Natural killer cell (primary cell): Measurements from ENCODE around the gene ERVFRD-1. TPM values are rescaled to one million over a fixed set of nuclear protein-coding genes. Genes with fewer than 3 reads are reported as not detected.

Source experiments
- ATAC-seq, 3 donors: fragments of 150-1000 bp in 2 of 3; fragments of 200-7000 bp in 1 of 3; cut with Tn5 transposase; 1 replicate in 1 of 3; 2 replicates in 2 of 3; pipeline ENCODE4 v1.10.0; 2021; ENCODE audit warnings: mild to moderate bottlenecking in 2 of 3, moderate library complexity in 2 of 3
- DNase-seq, 2 donors: peaks; one replicate each; pipeline versions ENCODE4 v3.0.0 to v3.0.0-alpha.2; 2013 to 2021; ENCODE audit warnings: mixed read lengths in 1 of 2
- H3K27ac ChIP-seq: one replicate; pipeline ENCODE4 v1.5.1; 2013; ENCODE audit warnings: mild to moderate bottlenecking, low read length
- H3K27me3 ChIP-seq: one replicate; pipeline ENCODE4 v1.6.1; 2013; ENCODE audit warnings: low read length; ENCODE audit not compliant: control insufficient read depth, insufficient read depth
- H3K36me3 ChIP-seq: one replicate; pipeline ENCODE4 v1.6.1; 2013; ENCODE audit warnings: low read length; ENCODE audit not compliant: control insufficient read depth, insufficient read depth
- H3K4me1 ChIP-seq: one replicate; pipeline ENCODE4 v1.6.1; 2013; ENCODE audit warnings: low read length; ENCODE audit not compliant: control insufficient read depth, insufficient read depth
- H3K4me3 ChIP-seq: one replicate; pipeline ENCODE4 v1.5.1; 2013; ENCODE audit warnings: low read length
- H3K9me3 ChIP-seq: one replicate; pipeline ENCODE4 v1.6.1; 2013; ENCODE audit warnings: low read length; ENCODE audit not compliant: control insufficient read depth, insufficient read depth
- H3K27ac Mint-ChIP-seq, 2 donors: one replicate each; pipeline ENCODE4 v1.8.0; 2022; ENCODE audit warnings: mild to moderate bottlenecking in 2 of 2, mixed read lengths in 2 of 2, moderate library complexity in 1 of 2
- H3K27me3 Mint-ChIP-seq, 2 donors: one replicate each; pipeline ENCODE4 v1.8.0; 2022; ENCODE audit warnings: low read depth in 2 of 2, mixed read lengths in 2 of 2
- H3K36me3 Mint-ChIP-seq: one replicate; pipeline ENCODE4 v1.8.0; 2022; ENCODE audit warnings: mixed read lengths
- H3K4me1 Mint-ChIP-seq, 2 donors: one replicate each; pipeline ENCODE4 v1.8.0; 2022; ENCODE audit warnings: mixed read lengths in 2 of 2
- H3K4me3 Mint-ChIP-seq: one replicate; pipeline ENCODE4 v1.8.0; 2022; ENCODE audit warnings: mild to moderate bottlenecking, moderate library complexity, mixed read lengths
- H3K9me3 Mint-ChIP-seq, 2 donors: one replicate each; pipeline ENCODE4 v1.8.0; 2022; ENCODE audit warnings: mixed read lengths in 2 of 2
- WGBS: methylation state at CpG from one replicate; pipeline ENCODE4 v1.1.7; 2013; ENCODE audit warnings: missing lambda C conversion rate; ENCODE audit not compliant: insufficient coverage; 5-methylcytosine and 5-hydroxymethylcytosine counted together
- intact Hi-C: fragments of 100-400 bp; cut with micrococcal nuclease; formaldehyde crosslinking; loops from one replicate; pipeline ENCODE4 v1.14.2; 2022
- total RNA-seq, 4 donors: library from RNA; stranded (reverse); fragments of 120-200 nt in 1 of 4; gene quantifications; one replicate each; pipeline versions ENCODE4 v1.2.3 to v1.2.4, GENCODE V29; 2013 to 2022
- TF ChIP-seq, protein P1 (sequence below): fragments of 200-600 bp; IDR thresholded peaks from one replicate; pipeline ENCODE4 v1.8.0; 2022; ENCODE audit warnings: antibody characterized with exemption

ERVFRD-1 gene, protein sequence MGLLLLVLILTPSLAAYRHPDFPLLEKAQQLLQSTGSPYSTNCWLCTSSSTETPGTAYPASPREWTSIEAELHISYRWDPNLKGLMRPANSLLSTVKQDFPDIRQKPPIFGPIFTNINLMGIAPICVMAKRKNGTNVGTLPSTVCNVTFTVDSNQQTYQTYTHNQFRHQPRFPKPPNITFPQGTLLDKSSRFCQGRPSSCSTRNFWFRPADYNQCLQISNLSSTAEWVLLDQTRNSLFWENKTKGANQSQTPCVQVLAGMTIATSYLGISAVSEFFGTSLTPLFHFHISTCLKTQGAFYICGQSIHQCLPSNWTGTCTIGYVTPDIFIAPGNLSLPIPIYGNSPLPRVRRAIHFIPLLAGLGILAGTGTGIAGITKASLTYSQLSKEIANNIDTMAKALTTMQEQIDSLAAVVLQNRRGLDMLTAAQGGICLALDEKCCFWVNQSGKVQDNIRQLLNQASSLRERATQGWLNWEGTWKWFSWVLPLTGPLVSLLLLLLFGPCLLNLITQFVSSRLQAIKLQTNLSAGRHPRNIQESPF
- total RNA-seq = not detected
- total RNA-seq (2013) = not detected

DNA sequence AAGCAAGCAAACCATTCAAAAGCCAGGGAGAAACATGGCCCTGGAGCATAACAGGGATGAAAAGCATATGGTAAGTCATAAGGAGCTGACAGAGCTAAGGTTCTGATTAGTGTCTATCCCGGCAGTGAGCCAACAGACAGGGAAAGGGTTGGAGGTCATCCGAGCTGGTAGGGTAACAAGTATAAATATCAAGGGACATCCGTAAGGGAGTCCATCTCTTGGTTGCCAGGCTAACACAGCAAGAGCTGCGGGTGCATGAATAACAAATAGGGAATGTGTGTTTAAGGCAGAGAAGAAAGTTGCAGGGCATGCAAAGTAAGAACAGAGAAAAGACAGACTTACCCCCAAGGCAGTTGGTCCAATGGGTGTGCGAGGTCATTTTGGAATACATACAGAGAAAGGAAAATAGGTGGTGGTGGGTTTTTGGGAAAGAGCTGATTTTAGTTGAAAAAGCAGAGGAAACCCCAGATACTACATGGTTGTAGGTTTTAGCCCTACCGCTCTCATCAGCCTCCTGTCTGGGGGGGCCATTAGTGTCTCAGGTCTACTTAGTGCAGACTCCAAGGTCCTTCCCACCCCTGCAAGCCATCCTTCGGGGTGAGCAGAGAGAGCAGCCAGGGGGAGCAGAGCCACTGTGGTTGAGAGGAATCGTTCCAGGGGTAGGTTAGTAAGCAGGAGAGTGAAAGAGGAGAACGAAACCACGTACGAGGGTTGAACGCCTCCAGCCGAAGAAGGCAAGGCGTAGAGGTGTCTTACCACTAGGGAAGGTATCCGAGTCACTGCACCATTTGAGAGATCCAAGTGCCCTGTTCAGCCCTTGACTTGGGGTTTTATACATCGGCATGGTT, at the start of gene ERVFRD-1:
Gene ERVFRD-1, minus strand, starts transcription at position 805 of the 848 bp plus-strand sequence. CDS start 6,415 bp downstream, outside the sequence.
- Histone ChIP-seq H3K4me3 (no peak within 1 kb of the TSS), H3K9me3 (no peaks in the 10 kb centered on the region), H3K27me3 (no peaks in the 10 kb centered on the region), H3K27ac (no peak within 1 kb of the TSS), H3K4me1 (peaks cover 10% of the 10 kb centered on the region), H3K36me3 (no peaks in the 10 kb centered on the region)
- Mint-ChIP-seq H3K9me3 (no peaks in the 10 kb centered on the region), H3K4me1 (peaks cover 31 to 44% of the 10 kb centered on the region in 2 donors), H3K27me3 (no peaks in the 10 kb centered on the region), H3K4me3 (no peak within 1 kb of the TSS), H3K36me3 (no peaks in the 10 kb centered on the region), H3K27ac (peak within 1 kb of the TSS in 1 of 2 donors; percentile 56)
- DNase-seq (no peak), ATAC-seq (peak in 1 of 3 donors; percentile 17)
- 86% methylated on average over 16 of the region's 16 CpGs for WGBS
- intact Hi-C loops = no loop called here
- TF ChIP-seq, protein P1, sequence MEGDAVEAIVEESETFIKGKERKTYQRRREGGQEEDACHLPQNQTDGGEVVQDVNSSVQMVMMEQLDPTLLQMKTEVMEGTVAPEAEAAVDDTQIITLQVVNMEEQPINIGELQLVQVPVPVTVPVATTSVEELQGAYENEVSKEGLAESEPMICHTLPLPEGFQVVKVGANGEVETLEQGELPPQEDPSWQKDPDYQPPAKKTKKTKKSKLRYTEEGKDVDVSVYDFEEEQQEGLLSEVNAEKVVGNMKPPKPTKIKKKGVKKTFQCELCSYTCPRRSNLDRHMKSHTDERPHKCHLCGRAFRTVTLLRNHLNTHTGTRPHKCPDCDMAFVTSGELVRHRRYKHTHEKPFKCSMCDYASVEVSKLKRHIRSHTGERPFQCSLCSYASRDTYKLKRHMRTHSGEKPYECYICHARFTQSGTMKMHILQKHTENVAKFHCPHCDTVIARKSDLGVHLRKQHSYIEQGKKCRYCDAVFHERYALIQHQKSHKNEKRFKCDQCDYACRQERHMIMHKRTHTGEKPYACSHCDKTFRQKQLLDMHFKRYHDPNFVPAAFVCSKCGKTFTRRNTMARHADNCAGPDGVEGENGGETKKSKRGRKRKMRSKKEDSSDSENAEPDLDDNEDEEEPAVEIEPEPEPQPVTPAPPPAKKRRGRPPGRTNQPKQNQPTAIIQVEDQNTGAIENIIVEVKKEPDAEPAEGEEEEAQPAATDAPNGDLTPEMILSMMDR = no peak

DNA sequence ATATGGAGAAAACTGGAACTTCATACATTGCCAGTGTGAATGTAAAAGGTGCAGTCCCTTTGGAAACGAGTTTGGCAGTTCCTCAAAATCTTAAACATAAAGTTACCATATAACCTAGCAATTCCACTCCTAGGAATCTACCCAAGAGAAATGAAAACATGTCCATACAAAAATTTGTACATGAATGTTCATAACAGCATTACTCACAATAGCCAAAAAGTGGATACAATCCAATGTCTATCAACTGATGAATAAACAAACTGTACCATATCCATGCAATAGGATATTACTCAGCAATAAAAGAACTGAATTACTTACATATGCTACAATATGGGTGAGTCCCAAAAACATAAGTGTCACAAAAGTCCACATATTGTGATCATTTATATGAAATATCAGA, 48.7 kb upstream of the ERVFRD-1 start:
- intact Hi-C loops = no loop called here
- Histone ChIP-seq H3K27me3 (peaks cover 4% of the 10 kb centered on the region), H3K4me1 (no peaks in the 10 kb centered on the region), H3K4me3 (no peak overlapping the region), H3K27ac (no peak overlapping the region), H3K9me3 (no peaks in the 10 kb centered on the region), H3K36me3 (no peaks in the 10 kb centered on the region)
- no peak for ATAC-seq
- DNase-seq = no peak
- Mint-ChIP-seq H3K4me3 (no peak overlapping the region), H3K36me3 (no peaks in the 10 kb centered on the region), H3K27me3 (peaks cover 4 to 14% of the 10 kb centered on the region in 2 donors), H3K4me1 (peaks cover 12 to 15% of the 10 kb centered on the region in 2 donors), H3K27ac (no peak overlapping the region), H3K9me3 (no peaks in the 10 kb centered on the region)
- WGBS = 71% methylated on average over 1 of the region's 1 CpG
- TF ChIP-seq, protein P1 = no peak

DNA sequence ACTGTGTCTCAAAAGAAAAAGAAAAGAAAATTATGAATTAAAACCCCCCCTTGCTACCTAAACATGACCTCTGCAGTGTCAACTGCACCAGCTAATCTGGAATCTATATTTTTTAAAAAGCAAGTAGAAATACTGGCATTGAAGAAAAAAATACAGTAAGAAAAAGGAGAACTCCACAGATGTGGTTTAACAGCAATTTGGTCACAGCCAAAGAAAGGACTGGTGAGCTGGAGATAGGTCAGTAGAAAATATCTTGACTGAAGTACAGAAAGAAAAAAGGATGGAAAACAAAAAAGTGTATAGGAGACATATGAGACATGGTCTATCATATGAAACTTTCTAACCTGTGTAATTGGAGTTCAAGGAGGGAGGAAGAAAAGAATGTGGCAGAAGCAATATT, 44.1 kb upstream of the ERVFRD-1 start:
- no peak overlapping the region for H3K27ac ChIP-seq
- no peaks in the 10 kb centered on the region for H3K36me3 ChIP-seq
- Mint-ChIP-seq H3K4me1 (peaks cover 7 to 8% of the 10 kb centered on the region in 2 donors), H3K27me3 (peaks cover 11 to 31% of the 10 kb centered on the region in 2 donors), H3K9me3 (no peaks in the 10 kb centered on the region), H3K4me3 (no peak overlapping the region), H3K27ac (no peak overlapping the region), H3K36me3 (no peaks in the 10 kb centered on the region)
- DNase-seq = no peak
- TF ChIP-seq, protein P1 = no peak
- H3K9me3 ChIP-seq = no peaks in the 10 kb centered on the region
- H3K4me1 ChIP-seq = no peaks in the 10 kb centered on the region
- no peak overlapping the region for H3K4me3 ChIP-seq
- ATAC-seq = no peak
- intact Hi-C loops = no loop called here
- peaks cover 4% of the 10 kb centered on the region for H3K27me3 ChIP-seq
